H1 (cell line): Measurements from ENCODE around the gene ZNF469. TPM values are rescaled to one million over a fixed set of nuclear protein-coding genes. Genes with fewer than 3 reads are reported as not detected.

Experiments
- CHD7 ChIP-seq: fragments of 300-600 bp; sonication (generic); IDR thresholded peaks from 2 replicates; pipeline ENCODE4 v1.7.1; 2012; ENCODE audit warnings: low read length, moderate library complexity, mild to moderate bottlenecking, inconsistent platforms; ENCODE audit not compliant: insufficient replicate concordance
- polyA plus RNA-seq, 7 experiments: library from polyadenylated mRNA; depleted of rRNA in 3 of 7; stranded (reverse) in 5 of 7; unstranded in 2 of 7; fragments of >200 nt in 5 of 7; fragments of 200-250 nt in 2 of 7; gene quantifications; 1 replicate in 5 of 7; 2 replicates in 1 of 7; 4 replicates in 1 of 7; pipeline versions ENCODE4 v1.2.1 to v1.2.3, GENCODE V29; 2011 to 2013; ENCODE audit warnings: missing spikeins in 2 of 7, mixed read lengths in 2 of 7
- total RNA-seq: library from RNA; stranded (reverse); fragmentation: NEBNext Ultra II Directional; extraction: Animal tissue kit (Norgen Biotek cat#: 25700); gene quantifications from 2 replicates; pipeline ENCODE4 v1.2.1, GENCODE V29; 2021

Gene ZNF469
- total and polyA plus RNA-seq, 2 of the 8 experiments (the other 6 are each of a cell fraction or from before 2014, with no cell fraction given) = 0.30 to 1.8 TPM

- no peak for TF ChIP-seq CHD7
Observed at GRCh38 chr16:88356124-88356726, 26.5 kb upstream of the ZNF469 start (continued).
